Astrocyte (in vitro differentiated cells and primary cell): ENCODE results near the gene NNAT. TPM values are rescaled to one million over a fixed set of nuclear protein-coding genes. Genes with fewer than 3 reads are reported as not detected.

Experiments used
- DNase-seq: peaks from one replicate; pipeline ENCODE4 v3.0.0-alpha.2; 2010; ENCODE audit warnings: low read depth
- FAIRE-seq: peaks from 2 replicates; lab custom pipeline; 2011; peaks lifted over from hg19 to GRCh38; lab: Jason Lieb, UNC
- H2AFZ ChIP-seq: 2 replicates; pipeline ENCODE4 v1.6.0; 2012; ENCODE audit warnings: low read depth, low read length, inconsistent platforms
- H3K27ac ChIP-seq: 2 replicates; pipeline ENCODE4 v1.5.1; 2011; ENCODE audit warnings: low read depth, low read length, inconsistent platforms
- H3K27me3 ChIP-seq: 2 replicates; pipeline ENCODE4 v1.6.0; 2011; ENCODE audit warnings: low read length, inconsistent platforms; ENCODE audit not compliant: insufficient read depth
- H3K36me3 ChIP-seq: 2 replicates; pipeline ENCODE4 v1.5.1; 2011; ENCODE audit warnings: low read length, inconsistent platforms; ENCODE audit not compliant: insufficient read depth
- H3K4me1 ChIP-seq: 2 replicates; pipeline ENCODE4 v1.5.1; 2011; ENCODE audit warnings: low read length, inconsistent platforms; ENCODE audit not compliant: insufficient read depth
- H3K4me2 ChIP-seq: 2 replicates; pipeline ENCODE4 v1.6.0; 2012; ENCODE audit warnings: low read length, inconsistent platforms
- H3K4me3 ChIP-seq: 2 replicates; pipeline ENCODE4 v1.5.1; 2011; ENCODE audit warnings: low read depth, mild to moderate bottlenecking, low read length, inconsistent platforms; ENCODE audit not compliant: insufficient read depth
- H3K79me2 ChIP-seq: 2 replicates; pipeline ENCODE4 v1.6.0; 2012; ENCODE audit warnings: mild to moderate bottlenecking, low read length, inconsistent platforms; ENCODE audit not compliant: insufficient read depth
- H3K9ac ChIP-seq: 2 replicates; pipeline ENCODE4 v1.6.0; 2012; ENCODE audit warnings: mild to moderate bottlenecking, low read length, inconsistent platforms
- H3K9me3 ChIP-seq: 2 replicates; pipeline ENCODE4 v1.5.1; 2012; ENCODE audit warnings: low read depth, mild to moderate bottlenecking, low read length, inconsistent platforms; ENCODE audit not compliant: insufficient read depth
- H4K20me1 ChIP-seq: 2 replicates; pipeline ENCODE4 v1.6.0; 2012; ENCODE audit warnings: low read length, inconsistent platforms; ENCODE audit not compliant: insufficient read depth
- H3K27ac Mint-ChIP-seq: one replicate; pipeline ENCODE4 v1.8.0; 2021; ENCODE audit warnings: mild to moderate bottlenecking, mixed read lengths; ENCODE audit not compliant: unreplicated experiment
- H3K27me3 Mint-ChIP-seq: one replicate; pipeline ENCODE4 v1.8.0; 2021; ENCODE audit warnings: low read depth, mixed read lengths; ENCODE audit not compliant: unreplicated experiment
- H3K36me3 Mint-ChIP-seq: one replicate; pipeline ENCODE4 v1.8.0; 2021; ENCODE audit warnings: low read depth, mixed read lengths; ENCODE audit not compliant: unreplicated experiment
- H3K4me1 Mint-ChIP-seq: one replicate; pipeline ENCODE4 v1.8.0; 2021; ENCODE audit warnings: low read depth, mixed read lengths; ENCODE audit not compliant: unreplicated experiment
- H3K4me3 Mint-ChIP-seq: one replicate; pipeline ENCODE4 v1.8.0; 2021; ENCODE audit warnings: mild to moderate bottlenecking, moderate library complexity, mixed read lengths; ENCODE audit not compliant: unreplicated experiment
- H3K9me3 Mint-ChIP-seq: one replicate; pipeline ENCODE4 v1.8.0; 2021; ENCODE audit warnings: mild to moderate bottlenecking, mixed read lengths; ENCODE audit not compliant: unreplicated experiment
- CTCF ChIP-seq: IDR thresholded peaks from 2 replicates; pipeline ENCODE4 v1.5.1; 2011; ENCODE audit warnings: low read depth, mild to moderate bottlenecking, inconsistent platforms, low read length, moderate library complexity; ENCODE audit not compliant: insufficient read depth
- EZH2 ChIP-seq: IDR thresholded peaks from 2 replicates; pipeline ENCODE4 v1.6.1; 2012; ENCODE audit warnings: mild to moderate bottlenecking, low read length, inconsistent platforms; ENCODE audit not compliant: insufficient read depth
- total RNA-seq: library from RNA; stranded (reverse); gene quantifications from 2 replicates; pipeline ENCODE4 v1.2.1, GENCODE V29; 2021

The NNAT gene
- total RNA-seq, 1 donor from 2014 or later, result 3.6 TPM

- H3K4me1 Mint-ChIP-seq, result no peaks in the 10 kb centered on the region
- TF ChIP-seq EZH2 (no peak), CTCF (no peak)
- no peaks in the 10 kb centered on the region for H4K20me1 ChIP-seq
- no peak for DNase-seq
- FAIRE-seq, result no peak
- no peak overlapping the region for H3K27ac Mint-ChIP-seq
- peaks cover 12% of the 10 kb centered on the region for H3K27me3 ChIP-seq
- H3K4me3 Mint-ChIP-seq, result no peak overlapping the region
- H3K79me2 ChIP-seq, result no peaks in the 10 kb centered on the region
- H3K4me2 ChIP-seq, result no peak overlapping the region
- no peak overlapping the region for H3K4me3 ChIP-seq
- no peak overlapping the region for H2AFZ ChIP-seq
- no peaks in the 10 kb centered on the region for H3K36me3 ChIP-seq
- H3K9ac ChIP-seq, result no peak overlapping the region
- no peaks in the 10 kb centered on the region for H3K9me3 Mint-ChIP-seq
- no peaks in the 10 kb centered on the region for H3K4me1 ChIP-seq
- H3K36me3 Mint-ChIP-seq, result no peaks in the 10 kb centered on the region
- no peaks in the 10 kb centered on the region for H3K9me3 ChIP-seq
- peaks cover 18% of the 10 kb centered on the region for H3K27me3 Mint-ChIP-seq
- H3K27ac ChIP-seq, result no peak overlapping the region
Measured at GRCh38 chr20:37558306-37558705, 37.3 kb downstream of the NNAT start.

- Mint-ChIP-seq H3K36me3 (no peaks in the 10 kb centered on the region), H3K4me1 (no peaks in the 10 kb centered on the region), H3K9me3 (no peaks in the 10 kb centered on the region), H3K27ac (no peak overlapping the region), H3K27me3 (peaks cover 22% of the 10 kb centered on the region), H3K4me3 (no peak overlapping the region)
- DNase-seq (no peak), FAIRE-seq (no peak)
- H3K36me3 ChIP-seq, result no peaks in the 10 kb centered on the region
- no peak overlapping the region for H3K9ac ChIP-seq
- no peak overlapping the region for H3K4me3 ChIP-seq
- no peak overlapping the region for H3K4me2 ChIP-seq
- H3K27ac ChIP-seq, result no peak overlapping the region
- TF ChIP-seq CTCF, result no peak
- no peak for TF ChIP-seq EZH2
- H2AFZ ChIP-seq, result no peak overlapping the region
- no peaks in the 10 kb centered on the region for H4K20me1 ChIP-seq
- H3K4me1 ChIP-seq, result no peaks in the 10 kb centered on the region
- H3K79me2 ChIP-seq, result no peaks in the 10 kb centered on the region
- peaks cover 16% of the 10 kb centered on the region for H3K27me3 ChIP-seq
- H3K9me3 ChIP-seq, result no peaks in the 10 kb centered on the region
Measured at GRCh38 chr20:37558779-37559178, 37.7 kb downstream of the NNAT start.

GRCh38 chr20:37559312-37560027 is 38.4 kb downstream of the NNAT start:
- H3K9ac ChIP-seq, result no peak overlapping the region
- peaks cover 22% of the 10 kb centered on the region for H3K27me3 Mint-ChIP-seq
- no peaks in the 10 kb centered on the region for H3K36me3 Mint-ChIP-seq
- H2AFZ ChIP-seq, result no peak overlapping the region
- FAIRE-seq (no peak), DNase-seq (no peak)
- H3K4me3 Mint-ChIP-seq, result no peak overlapping the region
- H3K27ac ChIP-seq, result no peak overlapping the region
- no peaks in the 10 kb centered on the region for H3K36me3 ChIP-seq
- H3K4me2 ChIP-seq, result no peak overlapping the region
- no peaks in the 10 kb centered on the region for H3K9me3 Mint-ChIP-seq
- no peaks in the 10 kb centered on the region for H3K4me1 Mint-ChIP-seq
- H3K4me1 ChIP-seq, result no peaks in the 10 kb centered on the region
- H4K20me1 ChIP-seq, result no peaks in the 10 kb centered on the region
- H3K9me3 ChIP-seq, result no peaks in the 10 kb centered on the region
- no peaks in the 10 kb centered on the region for H3K79me2 ChIP-seq
- H3K27ac Mint-ChIP-seq, result no peak overlapping the region
- no peak overlapping the region for H3K4me3 ChIP-seq
- peaks cover 14% of the 10 kb centered on the region for H3K27me3 ChIP-seq
- TF ChIP-seq CTCF (no peak), EZH2 (no peak)
